Measurements from ENCODE around the gene GTF2A2. TPM values are rescaled to one million over a fixed set of nuclear protein-coding genes. Genes with fewer than 3 reads are reported as not detected.

GTF2A2 gene
- total RNA-seq, 6 experiments from 2014 or later: 162 to 183 (median 183) TPM

DNA sequence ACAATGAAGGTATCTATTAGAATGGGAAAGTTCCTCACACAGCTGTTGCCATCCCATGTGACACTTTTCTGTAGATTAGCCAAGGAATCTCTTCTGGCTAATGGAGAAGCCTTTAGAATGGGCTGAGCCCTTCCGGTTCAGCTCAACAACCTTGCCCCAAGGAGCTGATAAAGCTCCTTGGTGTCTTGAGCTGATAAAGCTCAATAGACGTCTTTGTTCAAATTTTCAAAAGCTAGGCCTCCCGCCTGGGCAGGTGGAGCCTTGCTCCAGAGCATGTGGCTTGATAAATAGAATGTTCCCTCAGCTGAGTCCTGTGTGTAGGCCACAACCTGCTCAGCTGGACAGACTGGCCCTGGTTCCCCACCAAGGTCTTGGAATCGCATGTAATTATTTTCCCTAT is 39.0 kb upstream of the GTF2A2 start:
- H3K4me1 Mint-ChIP-seq (ENCODE audit: low read depth): peaks cover 14% of the 10 kb centered on the region
- no peak overlapping the region for H3K27ac Mint-ChIP-seq
- no peak for DNase-seq
- H3K27me3 Mint-ChIP-seq (ENCODE audit: insufficient read depth): no peaks in the 10 kb centered on the region; the same call in 1 of the 2 replicates
- H3K36me3 Mint-ChIP-seq (ENCODE audit: low read depth): no peaks in the 10 kb centered on the region
- TF ChIP-seq, protein P1, sequence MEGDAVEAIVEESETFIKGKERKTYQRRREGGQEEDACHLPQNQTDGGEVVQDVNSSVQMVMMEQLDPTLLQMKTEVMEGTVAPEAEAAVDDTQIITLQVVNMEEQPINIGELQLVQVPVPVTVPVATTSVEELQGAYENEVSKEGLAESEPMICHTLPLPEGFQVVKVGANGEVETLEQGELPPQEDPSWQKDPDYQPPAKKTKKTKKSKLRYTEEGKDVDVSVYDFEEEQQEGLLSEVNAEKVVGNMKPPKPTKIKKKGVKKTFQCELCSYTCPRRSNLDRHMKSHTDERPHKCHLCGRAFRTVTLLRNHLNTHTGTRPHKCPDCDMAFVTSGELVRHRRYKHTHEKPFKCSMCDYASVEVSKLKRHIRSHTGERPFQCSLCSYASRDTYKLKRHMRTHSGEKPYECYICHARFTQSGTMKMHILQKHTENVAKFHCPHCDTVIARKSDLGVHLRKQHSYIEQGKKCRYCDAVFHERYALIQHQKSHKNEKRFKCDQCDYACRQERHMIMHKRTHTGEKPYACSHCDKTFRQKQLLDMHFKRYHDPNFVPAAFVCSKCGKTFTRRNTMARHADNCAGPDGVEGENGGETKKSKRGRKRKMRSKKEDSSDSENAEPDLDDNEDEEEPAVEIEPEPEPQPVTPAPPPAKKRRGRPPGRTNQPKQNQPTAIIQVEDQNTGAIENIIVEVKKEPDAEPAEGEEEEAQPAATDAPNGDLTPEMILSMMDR (IDR thresholded peaks at IDR 0.05): no peak
- no peak overlapping the region for H3K4me3 Mint-ChIP-seq
- no peaks in the 10 kb centered on the region for H3K9me3 Mint-ChIP-seq

DNA sequence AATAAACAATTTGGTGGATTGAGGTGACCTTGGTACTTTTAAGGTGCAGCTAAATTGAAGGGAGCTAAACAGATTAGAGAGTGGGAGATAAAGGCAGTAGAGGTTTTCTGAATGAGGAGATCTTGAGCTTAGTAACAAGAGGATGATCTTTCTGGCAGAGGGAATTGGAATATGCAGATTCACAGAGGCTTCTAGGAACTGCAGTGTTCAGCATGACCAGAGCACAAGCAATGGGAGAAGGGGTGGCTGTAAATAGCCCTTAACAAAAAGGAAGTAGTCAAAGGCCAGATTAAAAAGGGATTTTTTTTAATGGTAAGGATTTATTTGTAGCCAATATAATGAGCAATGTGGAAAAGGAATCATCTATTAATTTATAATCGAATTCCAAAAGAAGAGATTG is 37.5 kb upstream of the GTF2A2 start:
- TF ChIP-seq, protein P1 (IDR thresholded peaks at IDR 0.05): no peak
- H3K36me3 Mint-ChIP-seq (ENCODE audit: low read depth): no peaks in the 10 kb centered on the region
- no peak overlapping the region for H3K4me3 Mint-ChIP-seq
- no peaks in the 10 kb centered on the region for H3K9me3 Mint-ChIP-seq
- no peaks in the 10 kb centered on the region; the same call in none of the 2 replicates for H3K27me3 Mint-ChIP-seq (ENCODE audit: insufficient read depth)
- H3K27ac Mint-ChIP-seq: no peak overlapping the region
- no peak for DNase-seq
- H3K4me1 Mint-ChIP-seq (ENCODE audit: low read depth): peaks cover 19% of the 10 kb centered on the region

DNA sequence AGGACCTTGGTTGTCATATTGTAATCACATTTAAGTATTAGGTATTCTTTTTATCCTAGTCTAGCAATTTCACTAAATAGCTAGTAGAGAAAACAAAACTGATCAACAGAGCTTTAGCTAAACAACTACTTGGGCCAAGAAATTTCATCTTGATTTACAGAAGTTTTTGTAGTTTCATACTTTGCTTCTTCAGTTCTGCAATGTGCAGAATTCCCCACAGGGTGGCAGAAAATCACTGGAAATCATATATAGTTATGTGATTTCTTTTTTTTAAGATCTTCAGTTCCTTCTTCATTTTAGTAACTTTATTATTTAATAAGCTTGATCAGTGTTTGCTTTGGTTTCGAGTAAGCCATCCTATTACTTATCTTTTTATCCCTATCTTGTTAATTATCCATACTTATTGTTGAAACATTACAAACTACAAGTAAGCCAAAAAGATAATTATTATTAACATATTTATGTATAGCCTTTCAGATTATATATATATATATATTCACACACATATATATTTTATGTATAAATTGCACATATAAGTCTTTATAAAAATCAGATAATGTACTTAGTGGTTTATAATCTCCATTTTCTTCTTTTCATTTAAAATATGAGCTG is 34.0 kb upstream of the GTF2A2 start:
- peak; percentile 34 for DNase-seq
- TF ChIP-seq, protein P1 (IDR thresholded peaks at IDR 0.05): peak; percentile 89
- Mint-ChIP-seq H3K36me3 (ENCODE audit: low read depth) (peaks cover 2% of the 10 kb centered on the region; the same call in 1 of the 2 replicates), H3K4me3 (peak overlapping the region; percentile 10; the same call in 1 of the 2 replicates), H3K4me1 (ENCODE audit: low read depth) (peaks cover 34% of the 10 kb centered on the region), H3K27me3 (ENCODE audit: insufficient read depth) (peaks cover 2% of the 10 kb centered on the region), H3K27ac (0 out of 2 replicates have a peak overlapping the region, but pooled peaks have one; percentile 15), H3K9me3 (no peaks in the 10 kb centered on the region)

DNA sequence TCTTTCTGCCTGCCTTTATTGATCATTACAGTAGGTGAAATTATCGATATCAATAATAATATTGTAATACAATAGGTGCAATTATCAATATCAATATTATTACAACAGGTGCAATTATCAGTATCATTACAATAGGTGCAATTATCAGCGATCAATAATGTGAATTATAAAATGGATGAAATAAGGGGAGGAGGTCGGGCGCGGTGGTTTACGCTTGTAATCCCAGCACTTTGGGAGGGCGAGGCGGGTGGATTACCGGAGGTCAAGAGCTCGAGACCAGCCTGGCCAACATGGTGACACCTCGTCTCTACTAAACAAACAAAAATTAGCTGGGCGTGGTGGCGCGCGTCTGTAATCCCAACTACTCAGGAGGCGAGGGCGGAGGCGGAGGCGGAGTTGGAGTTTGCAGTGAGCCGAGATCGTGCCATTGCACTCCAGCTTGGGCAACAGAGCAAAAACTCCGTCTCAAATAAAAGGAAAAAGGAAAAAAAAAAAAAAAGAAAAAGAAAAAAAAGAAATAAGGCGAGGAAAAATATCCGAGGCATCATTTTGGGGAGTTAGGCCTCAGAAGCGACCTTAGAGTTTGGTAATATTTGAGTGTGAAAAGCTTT is 32.4 kb upstream of the GTF2A2 start:
- Mint-ChIP-seq H3K9me3 (no peaks in the 10 kb centered on the region), H3K4me1 (ENCODE audit: low read depth) (peaks cover 45% of the 10 kb centered on the region), H3K4me3 (peak overlapping the region; percentile 96), H3K27me3 (ENCODE audit: insufficient read depth) (peaks cover 2% of the 10 kb centered on the region), H3K36me3 (ENCODE audit: low read depth) (peaks cover 5% of the 10 kb centered on the region; the same call in 1 of the 2 replicates), H3K27ac (peak overlapping the region; percentile 88)
- peak; percentile 74 for DNase-seq
- TF ChIP-seq, protein P1 (IDR thresholded peaks at IDR 0.05): no peak

DNA sequence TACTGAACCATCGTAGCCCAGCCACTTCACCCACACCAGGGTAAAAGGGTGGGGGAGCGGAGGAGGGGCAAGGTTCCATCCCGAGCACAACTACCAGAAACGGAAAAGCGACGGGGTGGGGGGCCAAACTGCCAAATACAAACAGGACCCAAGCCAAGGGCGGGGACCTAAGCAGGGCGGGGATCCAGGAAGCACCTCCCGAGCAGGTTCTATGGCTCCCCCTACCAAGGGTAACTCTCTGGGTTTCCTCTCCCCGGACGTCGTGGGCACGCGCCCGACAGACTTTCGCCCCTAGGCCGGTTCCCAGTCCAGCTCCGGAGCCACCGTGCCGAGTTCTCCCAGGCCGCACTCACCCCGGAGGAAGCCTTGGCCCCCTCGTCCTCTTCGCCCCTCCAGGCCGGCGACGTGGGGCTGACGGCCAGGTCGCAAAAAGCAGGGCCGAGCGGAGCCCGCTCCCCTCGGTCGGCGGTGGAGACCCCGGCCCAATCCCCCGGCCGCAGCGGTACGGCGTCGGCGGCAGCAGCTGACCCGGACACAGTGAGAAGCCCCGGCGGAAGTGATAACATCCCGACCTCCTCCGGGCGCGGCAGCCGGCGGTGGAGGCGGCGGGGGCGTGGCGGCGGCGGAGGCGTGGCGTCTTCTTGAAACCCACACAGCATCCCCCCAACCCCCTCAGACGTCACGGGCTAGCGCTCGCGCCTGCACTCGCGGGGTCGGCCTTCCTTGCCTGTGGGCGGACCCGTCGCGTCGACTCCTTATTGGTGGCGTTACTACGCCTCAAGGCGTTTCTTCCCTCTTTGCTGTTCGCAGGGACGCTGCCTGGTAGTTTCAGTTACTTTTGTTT is 31.7 kb upstream of the GTF2A2 start, which contains the start of gene BNIP2:
BNIP2 (minus strand) TSS at position 539 of the 844 bp plus-strand sequence. CDS start 6,863 bp downstream, outside the sequence.
- Mint-ChIP-seq H3K27me3 (ENCODE audit: insufficient read depth) (peaks cover 2% of the 10 kb centered on the region), H3K4me1 (ENCODE audit: low read depth) (peaks cover 45% of the 10 kb centered on the region), H3K4me3 (peak within 1 kb of the TSS; percentile 96), H3K36me3 (ENCODE audit: low read depth) (peaks cover 8% of the 10 kb centered on the region; the same call in 1 of the 2 replicates), H3K27ac (peak within 1 kb of the TSS; percentile 99), H3K9me3 (no peaks in the 10 kb centered on the region)
- TF ChIP-seq, protein P1 (IDR thresholded peaks at IDR 0.05): peak; percentile 27
- peak; percentile 98 for DNase-seq
